Measurements from ENCODE around the gene SESTD1.

DNA sequence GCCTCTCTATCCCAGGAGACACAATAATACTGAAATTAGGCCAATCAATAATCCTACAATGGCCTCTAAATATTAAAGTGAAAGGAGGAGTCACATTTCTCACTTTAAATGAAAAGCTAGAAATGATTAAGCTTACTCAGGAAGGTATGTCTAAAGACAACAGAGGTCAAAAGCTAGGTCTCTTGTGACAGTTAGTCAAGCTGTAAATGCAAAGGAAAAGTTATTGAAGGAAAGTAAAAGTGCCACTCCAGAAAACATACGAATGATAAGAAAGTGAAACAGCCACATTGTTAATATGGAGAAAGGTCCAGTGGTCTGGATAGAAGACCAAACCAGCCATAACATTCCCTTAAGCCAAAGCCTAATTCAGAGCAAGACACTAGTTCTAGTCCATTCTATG is 9.5 kb downstream of the SESTD1 start:
- TF ChIP-seq, protein P1, sequence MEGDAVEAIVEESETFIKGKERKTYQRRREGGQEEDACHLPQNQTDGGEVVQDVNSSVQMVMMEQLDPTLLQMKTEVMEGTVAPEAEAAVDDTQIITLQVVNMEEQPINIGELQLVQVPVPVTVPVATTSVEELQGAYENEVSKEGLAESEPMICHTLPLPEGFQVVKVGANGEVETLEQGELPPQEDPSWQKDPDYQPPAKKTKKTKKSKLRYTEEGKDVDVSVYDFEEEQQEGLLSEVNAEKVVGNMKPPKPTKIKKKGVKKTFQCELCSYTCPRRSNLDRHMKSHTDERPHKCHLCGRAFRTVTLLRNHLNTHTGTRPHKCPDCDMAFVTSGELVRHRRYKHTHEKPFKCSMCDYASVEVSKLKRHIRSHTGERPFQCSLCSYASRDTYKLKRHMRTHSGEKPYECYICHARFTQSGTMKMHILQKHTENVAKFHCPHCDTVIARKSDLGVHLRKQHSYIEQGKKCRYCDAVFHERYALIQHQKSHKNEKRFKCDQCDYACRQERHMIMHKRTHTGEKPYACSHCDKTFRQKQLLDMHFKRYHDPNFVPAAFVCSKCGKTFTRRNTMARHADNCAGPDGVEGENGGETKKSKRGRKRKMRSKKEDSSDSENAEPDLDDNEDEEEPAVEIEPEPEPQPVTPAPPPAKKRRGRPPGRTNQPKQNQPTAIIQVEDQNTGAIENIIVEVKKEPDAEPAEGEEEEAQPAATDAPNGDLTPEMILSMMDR (IDR thresholded peaks at IDR 0.05; ENCODE audit: low read length) = no peak
- no peak for TF ChIP-seq EZH2 (IDR thresholded peaks at IDR 0.05; ENCODE audit: borderline replicate concordance, low read length)

Measured in OCI-LY1 (cell line).